ENCODE measurements around the gene ORAI3.

ORAI3 gene

DNA sequence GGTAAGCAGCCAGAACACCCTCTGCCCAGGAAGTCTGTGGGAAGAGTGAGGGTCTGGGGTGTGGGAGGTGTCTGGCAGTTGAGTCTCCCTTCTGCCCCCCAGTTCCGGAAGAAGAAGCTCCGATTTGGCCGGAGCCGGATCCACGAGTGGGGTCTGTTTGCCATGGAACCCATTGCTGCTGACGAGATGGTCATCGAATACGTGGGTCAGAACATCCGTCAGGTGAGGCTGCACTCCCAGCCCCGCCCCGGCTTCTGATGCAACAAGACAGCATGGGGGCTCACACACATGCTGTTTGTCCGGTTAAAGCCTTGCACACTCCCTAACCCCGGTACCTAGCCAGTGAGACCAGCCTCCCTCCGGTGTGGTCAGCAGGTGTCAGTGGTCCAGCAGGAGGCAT, 32.1 kb downstream of the ORAI3 start:
- no peak for DNase-seq
- ATAC-seq (replicated peaks) = no peak
- Mint-ChIP-seq H3K27me3 (no peaks in the 10 kb centered on the region), H3K9me3 (no peaks in the 10 kb centered on the region), H3K4me3 (no peak overlapping the region), H3K27ac (no peak overlapping the region), H3K36me3 (peaks cover 56 to 57% of the 10 kb centered on the region in 2 donors), H3K4me1 (peaks cover 5 to 29% of the 10 kb centered on the region in 2 donors)

DNA sequence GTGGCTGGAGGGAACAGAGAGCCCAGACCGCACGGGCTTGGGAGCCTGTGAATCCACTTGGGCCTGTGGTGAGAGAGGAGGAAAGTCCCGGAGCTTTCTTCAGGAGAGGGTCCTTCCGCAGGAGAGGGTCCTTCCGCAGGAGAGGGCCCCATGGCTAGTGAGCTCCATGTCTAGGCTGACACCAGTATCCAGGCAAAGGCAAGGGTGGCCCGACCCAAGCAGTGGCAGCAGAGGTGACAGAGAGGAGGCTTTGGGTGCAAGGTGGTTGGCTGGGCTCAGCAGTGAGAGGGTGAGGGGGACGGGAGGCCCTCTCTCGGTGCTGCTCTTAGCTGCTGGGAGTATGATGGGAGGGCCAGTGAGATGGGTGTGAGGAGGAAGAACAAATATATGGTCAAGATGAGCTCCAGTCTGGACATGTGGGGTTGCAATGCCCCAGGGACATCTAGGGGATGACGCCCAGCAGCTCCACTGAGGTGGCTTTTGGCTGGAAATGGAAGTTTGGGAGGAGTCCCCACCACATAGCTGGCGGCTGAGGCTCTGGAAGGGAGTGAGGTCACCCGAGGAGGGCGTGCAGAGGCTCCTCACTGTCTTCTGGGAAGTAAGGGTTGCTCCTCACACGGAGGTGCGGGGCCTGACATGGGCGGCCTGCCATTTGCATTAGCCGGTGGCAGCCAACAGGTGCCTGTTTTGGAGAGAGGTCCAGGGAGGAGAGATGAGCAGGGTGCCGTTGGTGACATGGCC, 33.9 kb downstream of the ORAI3 start:
- peaks cover 54 to 57% of the 10 kb centered on the region in 2 donors for H3K36me3 Mint-ChIP-seq
- DNase-seq (no peak), ATAC-seq (replicated peaks) (no peak)
- H3K27ac Mint-ChIP-seq = peak overlapping the region; percentile 44
- H3K4me3 Mint-ChIP-seq = no peak overlapping the region
- H3K4me1 Mint-ChIP-seq = peaks cover 5 to 21% of the 10 kb centered on the region in 2 donors
- no peaks in the 10 kb centered on the region for H3K9me3 Mint-ChIP-seq
- H3K27me3 Mint-ChIP-seq = no peaks in the 10 kb centered on the region

GRCh38 chr16:30983289-30983889, 34.5 kb downstream of the ORAI3 start:
- Mint-ChIP-seq H3K27me3 (no peaks in the 10 kb centered on the region), H3K4me1 (peaks cover 5 to 21% of the 10 kb centered on the region in 2 donors), H3K9me3 (no peaks in the 10 kb centered on the region), H3K27ac (peak overlapping the region; percentile 25), H3K36me3 (peaks cover 54 to 60% of the 10 kb centered on the region in 2 donors), H3K4me3 (no peak overlapping the region)
- DNase-seq (no peak), ATAC-seq (replicated peaks) (no peak)

- no peaks in the 10 kb centered on the region for H3K27me3 Mint-ChIP-seq
- no peak for ATAC-seq (replicated peaks)
- no peak overlapping the region for H3K4me3 Mint-ChIP-seq
- H3K9me3 Mint-ChIP-seq = no peaks in the 10 kb centered on the region
- peaks cover 8 to 21% of the 10 kb centered on the region in 2 donors for H3K4me1 Mint-ChIP-seq
- H3K36me3 Mint-ChIP-seq = peaks cover 51 to 58% of the 10 kb centered on the region in 2 donors
- peak overlapping the region; percentile 25 for H3K27ac Mint-ChIP-seq
- DNase-seq = no peak
Measured at GRCh38 chr16:30983898-30984610, 35.2 kb downstream of the ORAI3 start.

- no peak within 1 kb of the TSS for H3K27ac Mint-ChIP-seq
- H3K4me3 Mint-ChIP-seq = no peak within 1 kb of the TSS
- H3K27me3 Mint-ChIP-seq = no peaks in the 10 kb centered on the region
- H3K9me3 Mint-ChIP-seq = no peaks in the 10 kb centered on the region
- DNase-seq (peak; percentile 63), ATAC-seq (replicated peaks) (peak; percentile 82 to 83)
- H3K36me3 Mint-ChIP-seq = peaks cover 53 to 58% of the 10 kb centered on the region in 2 donors
- H3K4me1 Mint-ChIP-seq = peaks cover 8 to 21% of the 10 kb centered on the region in 2 donors
Measured at GRCh38 chr16:30984669-30985400, 36.0 kb downstream of the ORAI3 start, which contains the start of gene HSD3B7. Gene HSD3B7 (plus strand): TSS chr16:30985207. CDS start chr16:30985659, 452 bp downstream.

DNA sequence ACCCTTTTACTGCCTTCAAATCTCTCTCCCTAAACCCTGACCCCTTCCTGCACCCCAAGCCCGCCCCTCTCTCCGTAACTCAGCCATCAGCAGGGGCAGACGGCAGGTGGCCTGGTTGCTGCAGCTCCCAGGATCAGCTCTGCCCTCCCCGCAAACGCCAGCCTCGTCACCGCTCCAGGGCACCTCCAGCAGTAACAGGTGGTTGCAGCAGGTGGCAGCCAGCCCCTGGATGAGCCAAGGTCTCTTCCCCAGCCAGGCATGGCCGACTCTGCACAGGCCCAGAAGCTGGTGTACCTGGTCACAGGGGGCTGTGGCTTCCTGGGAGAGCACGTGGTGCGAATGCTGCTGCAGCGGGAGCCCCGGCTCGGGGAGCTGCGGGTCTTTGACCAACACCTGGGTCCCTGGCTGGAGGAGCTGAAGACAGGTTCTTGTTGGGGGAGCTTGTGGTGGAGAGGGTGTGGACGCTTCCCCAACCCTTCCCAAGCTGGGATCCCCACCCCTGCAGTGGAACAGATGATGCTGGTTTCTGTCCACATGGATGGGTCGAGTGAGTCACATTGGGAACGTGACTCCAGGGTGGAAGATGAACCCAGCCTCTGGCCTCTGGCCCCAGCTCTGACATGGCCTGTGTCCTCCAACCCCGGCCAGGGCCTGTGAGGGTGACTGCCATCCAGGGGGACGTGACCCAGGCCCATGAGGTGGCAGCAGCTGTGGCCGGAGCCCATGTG, 36.7 kb downstream of the ORAI3 start:
- DNase-seq (no peak), ATAC-seq (replicated peaks) (peak in 1 of 2 donors; percentile 8)
- peaks cover 8 to 21% of the 10 kb centered on the region in 2 donors for H3K4me1 Mint-ChIP-seq
- H3K36me3 Mint-ChIP-seq = peaks cover 49 to 51% of the 10 kb centered on the region in 2 donors
- H3K4me3 Mint-ChIP-seq = no peak overlapping the region
- no peaks in the 10 kb centered on the region for H3K9me3 Mint-ChIP-seq
- no peaks in the 10 kb centered on the region for H3K27me3 Mint-ChIP-seq
- no peak overlapping the region for H3K27ac Mint-ChIP-seq

DNA sequence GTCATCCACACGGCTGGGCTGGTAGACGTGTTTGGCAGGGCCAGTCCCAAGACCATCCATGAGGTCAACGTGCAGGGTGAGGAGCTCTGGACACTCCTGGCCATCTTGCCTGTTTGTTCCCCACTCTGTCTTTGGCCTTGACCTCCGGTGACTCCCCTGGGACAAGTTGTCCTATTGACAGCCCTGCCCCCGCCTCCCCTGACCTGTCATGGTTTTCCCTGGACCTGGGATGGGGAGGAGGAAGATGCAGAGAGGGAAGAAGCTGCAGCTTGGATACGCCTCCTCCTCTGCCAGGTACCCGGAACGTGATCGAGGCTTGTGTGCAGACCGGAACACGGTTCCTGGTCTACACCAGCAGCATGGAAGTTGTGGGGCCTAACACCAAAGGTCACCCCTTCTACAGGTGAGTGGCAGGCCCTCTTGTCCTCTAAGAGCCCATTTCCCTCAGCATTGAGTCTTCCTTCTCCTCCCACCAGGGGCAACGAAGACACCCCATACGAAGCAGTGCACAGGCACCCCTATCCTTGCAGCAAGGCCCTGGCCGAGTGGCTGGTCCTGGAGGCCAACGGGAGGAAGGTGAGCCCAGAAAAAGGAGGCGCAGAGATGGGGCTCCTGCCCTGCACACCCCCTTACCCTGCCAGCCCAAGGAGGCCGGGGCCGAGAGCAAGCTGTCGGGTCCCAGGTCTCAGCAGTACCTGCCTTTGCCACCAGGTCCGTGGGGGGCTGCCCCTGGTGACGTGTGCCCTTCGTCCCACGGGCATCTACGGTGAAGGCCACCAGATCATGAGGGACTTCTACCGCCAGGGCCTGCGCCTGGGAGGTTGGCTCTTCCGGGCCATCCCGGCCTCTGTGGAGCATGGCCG, 37.5 kb downstream of the ORAI3 start:
- Mint-ChIP-seq H3K36me3 (peaks cover 46 to 49% of the 10 kb centered on the region in 2 donors), H3K27me3 (no peaks in the 10 kb centered on the region), H3K4me1 (peaks cover 8 to 21% of the 10 kb centered on the region in 2 donors)

GRCh38 chr16:30987581-30988190, 38.8 kb downstream of the ORAI3 start:
- peaks cover 8 to 21% of the 10 kb centered on the region in 2 donors for H3K4me1 Mint-ChIP-seq
- no peak overlapping the region for H3K4me3 Mint-ChIP-seq
- H3K27me3 Mint-ChIP-seq = no peaks in the 10 kb centered on the region
- no peaks in the 10 kb centered on the region for H3K9me3 Mint-ChIP-seq
- ATAC-seq (replicated peaks) = no peak
- H3K27ac Mint-ChIP-seq = no peak overlapping the region
- peaks cover 35 to 45% of the 10 kb centered on the region in 2 donors for H3K36me3 Mint-ChIP-seq
- DNase-seq = no peak

More for the DNA sequence above, 37.5 kb downstream of the ORAI3 start:
- no peak for ATAC-seq (replicated peaks)
- Mint-ChIP-seq H3K9me3 (no peaks in the 10 kb centered on the region), H3K4me3 (no peak overlapping the region), H3K27ac (peak overlapping the region; percentile 22)
- DNase-seq = no peak

DNA sequence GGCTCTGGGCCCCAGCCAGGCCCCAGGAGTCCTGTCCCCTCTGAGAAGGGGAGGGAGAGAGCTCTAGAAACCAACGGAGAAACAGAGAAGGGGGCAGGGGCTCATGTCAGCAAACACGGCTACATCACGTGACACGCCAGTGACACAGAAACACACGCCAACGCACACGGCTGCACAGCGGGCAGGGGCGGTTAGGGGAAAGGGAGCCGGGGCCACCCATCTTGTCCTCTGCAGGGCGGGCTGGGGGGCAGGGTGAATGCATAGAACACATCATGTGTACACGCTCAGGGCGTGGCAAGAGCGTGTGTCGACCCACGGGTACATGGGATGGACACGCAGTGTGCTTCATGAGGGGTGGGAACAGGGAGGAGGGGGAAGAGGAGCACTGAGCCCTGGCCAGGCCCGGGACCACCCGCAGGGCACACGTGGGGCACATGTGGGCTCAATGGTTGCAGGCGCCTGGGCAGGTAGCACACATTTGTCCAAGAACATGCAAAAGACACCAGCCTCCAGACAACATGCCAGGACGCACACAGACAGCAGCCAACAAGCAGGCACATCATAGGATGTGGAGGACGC, 40.7 kb downstream of the ORAI3 start:
- Mint-ChIP-seq H3K27ac (no peak overlapping the region), H3K4me1 (peaks cover 9 to 10% of the 10 kb centered on the region in 2 donors), H3K4me3 (no peak overlapping the region), H3K27me3 (no peaks in the 10 kb centered on the region), H3K9me3 (no peaks in the 10 kb centered on the region), H3K36me3 (peaks cover 21 to 29% of the 10 kb centered on the region in 2 donors)
- DNase-seq (no peak), ATAC-seq (replicated peaks) (no peak)

GRCh38 chr16:30990105-30990504, 41.2 kb downstream of the ORAI3 start:
- Mint-ChIP-seq H3K27me3 (no peaks in the 10 kb centered on the region), H3K4me1 (peaks cover 4 to 11% of the 10 kb centered on the region in 2 donors), H3K9me3 (no peaks in the 10 kb centered on the region), H3K27ac (no peak overlapping the region), H3K4me3 (no peak overlapping the region), H3K36me3 (peaks cover 19 to 27% of the 10 kb centered on the region in 2 donors)
- DNase-seq (no peak), ATAC-seq (replicated peaks) (no peak)

GRCh38 chr16:30991052-30991451, 42.2 kb downstream of the ORAI3 start:
- no peak overlapping the region for H3K27ac Mint-ChIP-seq
- H3K4me1 Mint-ChIP-seq = peaks cover 0 to 8% of the 10 kb centered on the region in 2 donors
- H3K36me3 Mint-ChIP-seq = peaks cover 15 to 18% of the 10 kb centered on the region in 2 donors
- DNase-seq (no peak), ATAC-seq (replicated peaks) (no peak)
- H3K27me3 Mint-ChIP-seq = no peaks in the 10 kb centered on the region
- H3K4me3 Mint-ChIP-seq = no peak overlapping the region
- H3K9me3 Mint-ChIP-seq = no peaks in the 10 kb centered on the region

- Mint-ChIP-seq H3K27ac (peak overlapping the region; percentile 70), H3K4me1 (peaks cover 11 to 12% of the 10 kb centered on the region in 2 donors), H3K36me3 (peaks cover 6 to 8% of the 10 kb centered on the region in 2 donors), H3K27me3 (no peaks in the 10 kb centered on the region), H3K4me3 (no peak overlapping the region), H3K9me3 (no peaks in the 10 kb centered on the region)
- ATAC-seq (replicated peaks) (no peak), DNase-seq (no peak)
Measured at GRCh38 chr16:30992276-30992780, 43.5 kb downstream of the ORAI3 start.

Measured in stimulated activated naive B cell treated with anti-CD40 and anti-IgM and Interleukin-4, amounts not matched to agents 10 μg/mL and 1 μg/mL and 100 μg/mL, for 72 hours (primary cell).